MCF 10A (cell line): ENCODE data around the gene HHATL. TPM values are rescaled to one million over a fixed set of nuclear protein-coding genes. Genes with fewer than 3 reads are reported as not detected.

Source experiments
- BruUV-seq: library from RNA; stranded (reverse); fragments of 400-500 nt; replicated peaks from 2 replicates; lab custom pipeline; 2021; lab: Mats Ljungman, UMichigan
- CTCF ChIA-PET: fragments of 300-600 bp; sonication (Branson Sonifier 250); formaldehyde crosslinking; extraction: SDS; loops from one replicate; lab custom pipeline; 2021; ENCODE audit warnings: antibody characterized with exemption, inconsistent platforms; lab: Yijun Ruan, JAX
- POLR2A ChIA-PET: fragments of 300-600, 350-650 bp; sonication (Branson Sonifier 250); formaldehyde crosslinking; extraction: SDS; loops from one replicate; lab custom pipeline; 2020; ENCODE audit warnings: antibody characterized with exemption, inconsistent platforms; lab: Yijun Ruan, JAX
- DNase-seq: peaks from one replicate; pipeline ENCODE4 v3.0.0-alpha.2; 2018; ENCODE audit not compliant: unreplicated experiment
- H3K27ac Mint-ChIP-seq: one replicate; pipeline ENCODE4 v1.8.0; 2022; ENCODE audit warnings: mild to moderate bottlenecking, low read depth, mixed read lengths; ENCODE audit not compliant: unreplicated experiment
- H3K27me3 Mint-ChIP-seq: one replicate; pipeline ENCODE4 v1.8.0; 2022; ENCODE audit warnings: mixed read lengths; ENCODE audit not compliant: insufficient read depth, unreplicated experiment
- H3K36me3 Mint-ChIP-seq: one replicate; pipeline ENCODE4 v1.8.0; 2022; ENCODE audit warnings: mild to moderate bottlenecking, moderate library complexity, mixed read lengths; ENCODE audit not compliant: insufficient read depth, unreplicated experiment
- H3K4me1 Mint-ChIP-seq: one replicate; pipeline ENCODE4 v1.8.0; 2022; ENCODE audit warnings: mixed read lengths; ENCODE audit not compliant: insufficient read depth, unreplicated experiment
- H3K4me3 Mint-ChIP-seq: one replicate; pipeline ENCODE4 v1.8.0; 2022; ENCODE audit warnings: mild to moderate bottlenecking, moderate library complexity, mixed read lengths; ENCODE audit not compliant: unreplicated experiment
- H3K9me3 Mint-ChIP-seq: one replicate; pipeline ENCODE4 v1.8.0; 2022; ENCODE audit warnings: mixed read lengths; ENCODE audit not compliant: unreplicated experiment
- CTCF ChIP-seq: fragments of 200-600 bp; IDR thresholded peaks from one replicate; pipeline ENCODE4 v1.8.0; 2022; ENCODE audit warnings: antibody characterized with exemption, mild to moderate bottlenecking; ENCODE audit not compliant: unreplicated experiment
- intact Hi-C: fragments of 100-400 bp; cut with micrococcal nuclease; formaldehyde crosslinking; loops from 2 replicates; pipeline ENCODE4 v1.14.1; 2022
- total RNA-seq: library from RNA; stranded (reverse); gene quantifications from 2 replicates; pipeline ENCODE4 v1.2.3, GENCODE V29; 2022

Gene HHATL
- total RNA-seq, 1 experiment from 2014 or later, result not detected

GRCh38 chr3:42681361-42682038, 21.1 kb downstream of the HHATL start:
- Mint-ChIP-seq H3K27ac (no peak overlapping the region), H3K36me3 (no peaks in the 10 kb centered on the region), H3K9me3 (peaks cover 13% of the 10 kb centered on the region), H3K27me3 (no peaks in the 10 kb centered on the region), H3K4me3 (no peak overlapping the region), H3K4me1 (peaks cover 19% of the 10 kb centered on the region)
- CTCF ChIA-PET, result interaction anchor here (0.8 kb wide), 1 partner anchor 16 kb away, joined by 3 read pairs; no protein-coding TSS in a partner anchor
- BruUV-seq, result no TSS peak
- POLR2A ChIA-PET, result interaction anchor here (0.6 to 1.6 kb wide), 5 partner anchors 15 to 56 kb away, joined by 3 to 4 read pairs (median 3); partner anchors contain the start of gene ZBTB47
- no peak for TF ChIP-seq CTCF
- intact Hi-C loops, result no loop called here
- no peak for DNase-seq

GRCh38 chr3:42680806-42681205, 21.8 kb downstream of the HHATL start:
- Mint-ChIP-seq H3K36me3 (no peaks in the 10 kb centered on the region), H3K4me1 (peaks cover 19% of the 10 kb centered on the region), H3K4me3 (no peak overlapping the region), H3K9me3 (peaks cover 13% of the 10 kb centered on the region), H3K27me3 (no peaks in the 10 kb centered on the region), H3K27ac (no peak overlapping the region)
- intact Hi-C loops, result no loop called here
- ChIA-PET POLR2A (interaction anchor here (0.6 to 1.6 kb wide), 4 partner anchors 15 to 42 kb away, joined by 3 to 4 read pairs (median 3); partner anchors contain the start of gene ZBTB47), CTCF (interaction anchor here (0.5 to 0.8 kb wide), 2 partner anchors 15 to 184 kb away, joined by 3 to 4 read pairs; no protein-coding TSS in a partner anchor)
- BruUV-seq, result no TSS peak
- no peak for TF ChIP-seq CTCF
- DNase-seq, result no peak

- CTCF ChIA-PET, result interaction anchor here (0.5 kb wide), 1 partner anchor 185 kb away, joined by 4 read pairs; no protein-coding TSS in a partner anchor
- H3K27me3 Mint-ChIP-seq, result no peaks in the 10 kb centered on the region
- H3K9me3 Mint-ChIP-seq, result peaks cover 13% of the 10 kb centered on the region
- POLR2A ChIA-PET, result interaction anchor here (1.0 to 1.6 kb wide), 3 partner anchors 14 to 27 kb away, joined by 3 to 4 read pairs (median 3); partner anchors contain the start of gene ZBTB47
- peaks cover 19% of the 10 kb centered on the region for H3K4me1 Mint-ChIP-seq
- no TSS peak for BruUV-seq
- H3K36me3 Mint-ChIP-seq, result no peaks in the 10 kb centered on the region
- no peak for TF ChIP-seq CTCF
- DNase-seq, result no peak
- no peak overlapping the region for H3K27ac Mint-ChIP-seq
- intact Hi-C loops, result no loop called here
- H3K4me3 Mint-ChIP-seq, result no peak overlapping the region
These were observed 22.3 kb downstream of the HHATL start for GRCh38 chr3:42680271-42680670.

GRCh38 chr3:42678447-42678846, 24.2 kb downstream of the HHATL start:
- TF ChIP-seq CTCF, result no peak
- Mint-ChIP-seq H3K9me3 (peaks cover 13% of the 10 kb centered on the region), H3K36me3 (no peaks in the 10 kb centered on the region), H3K27me3 (no peaks in the 10 kb centered on the region), H3K4me3 (no peak overlapping the region), H3K27ac (no peak overlapping the region), H3K4me1 (peaks cover 14% of the 10 kb centered on the region)
- ChIA-PET CTCF (no interaction called here), POLR2A (no interaction called here)
- no TSS peak for BruUV-seq
- no peak for DNase-seq
- intact Hi-C loops, result no loop called here
